Ishikawa (cell line): ENCODE data around the gene RXYLT1.

Source experiments
- CREB1 ChIP-seq: IDR thresholded peaks from 2 replicates; pipeline ENCODE4 v1.6.1; 2012; ENCODE audit warnings: low read depth
- EGR1 ChIP-seq: IDR thresholded peaks from 2 replicates; pipeline ENCODE4 v1.6.1; 2012
- MAX ChIP-seq: IDR thresholded peaks from 2 replicates; pipeline ENCODE4 v1.6.1; 2012
- TAF1 ChIP-seq: IDR thresholded peaks from 2 replicates; pipeline ENCODE4 v1.6.1; 2012; ENCODE audit warnings: low read depth, mild to moderate bottlenecking
- TEAD4 ChIP-seq: IDR thresholded peaks from 2 replicates; pipeline ENCODE4 v1.6.1; 2012

- TF ChIP-seq EGR1 (no peak), CREB1 (no peak), MAX (no peak), TEAD4 (no peak), TAF1 (no peak)
These were observed 56.3 kb downstream of the RXYLT1 start for GRCh38 chr12:63836046-63836445.
